Brain pericyte (primary cell): ENCODE data around the gene HEATR5B.
"Not testable (repeated sequence)": the region's sequence is repeated elsewhere in the genome, so short reads cannot be mapped to it uniquely, and the experiment has no call there.

Experiments used
- DNase-seq: peaks from one replicate; pipeline ENCODE4 v3.0.0-alpha.2; 2012; ENCODE audit warnings: low read depth, low spot score

Gene HEATR5B

GRCh38 chr2:37061776-37062175 is 22.4 kb downstream of the HEATR5B start:
- DNase-seq = no peak

- no peak for DNase-seq
These were observed 23.0 kb downstream of the HEATR5B start for GRCh38 chr2:37061013-37061711.

GRCh38 chr2:37060446-37060845 is 23.7 kb downstream of the HEATR5B start:
- DNase-seq = no peak

GRCh38 chr2:37059841-37060240 is 24.3 kb downstream of the HEATR5B start:
- no peak for DNase-seq

- DNase-seq = no peak
These were observed 31.4 kb downstream of the HEATR5B start for GRCh38 chr2:37052600-37053332.

GRCh38 chr2:37039580-37039979 is 44.6 kb downstream of the HEATR5B start:
- no peak for DNase-seq

GRCh38 chr2:37037771-37038170 is 46.4 kb downstream of the HEATR5B start:
- DNase-seq = no peak

- DNase-seq = no peak
These were observed 54.4 kb downstream of the HEATR5B start for GRCh38 chr2:37029758-37030157.

GRCh38 chr2:37026050-37026449 is 58.1 kb downstream of the HEATR5B start:
- DNase-seq = no peak

- DNase-seq = no peak
These were observed 63.0 kb downstream of the HEATR5B start for GRCh38 chr2:37020887-37021796.

GRCh38 chr2:37020212-37020886 is 63.8 kb downstream of the HEATR5B start:
- no peak for DNase-seq

GRCh38 chr2:37013315-37013641 is 70.9 kb downstream of the HEATR5B start:
- no peak for DNase-seq

- DNase-seq = no peak
These were observed 73.0 kb downstream of the HEATR5B start for GRCh38 chr2:37011130-37011529.

- no peak for DNase-seq
These were observed 78.9 kb downstream of the HEATR5B start for GRCh38 chr2:37005118-37005868.

GRCh38 chr2:37000988-37001556 is 83.1 kb downstream of the HEATR5B start:
- no peak for DNase-seq

- no peak for DNase-seq
These were observed 83.9 kb downstream of the HEATR5B start for GRCh38 chr2:37000318-37000717.

- DNase-seq = not testable (repeated sequence)
These were observed 84.8 kb downstream of the HEATR5B start for GRCh38 chr2:36999416-36999815.

GRCh38 chr2:36993841-36994620 is 90.1 kb downstream of the HEATR5B start:
- DNase-seq = no peak

GRCh38 chr2:36988008-36988407 is 96.2 kb downstream of the HEATR5B start:
- DNase-seq = no peak

GRCh38 chr2:36982467-36982866 is 101.7 kb downstream of the HEATR5B start:
- DNase-seq = no peak
